Fibroblast of villous mesenchyme (primary cell): ENCODE data around the gene SERPINA5. TPM values are rescaled to one million over a fixed set of nuclear protein-coding genes. Genes with fewer than 3 reads are reported as not detected.

ENCODE experiments used
- DNase-seq: peaks from one replicate; pipeline ENCODE4 v3.0.0-alpha.2; 2010; ENCODE audit warnings: low read depth
- H3K4me3 ChIP-seq: 2 replicates; pipeline ENCODE4 v1.5.1; 2011; ENCODE audit warnings: low read depth, mild to moderate bottlenecking, low read length
- CTCF ChIP-seq: IDR thresholded peaks from 2 replicates; pipeline ENCODE4 v1.5.1; 2012; ENCODE audit warnings: low read depth, mild to moderate bottlenecking, low read length; ENCODE audit not compliant: insufficient read depth
- total RNA-seq: library from RNA; depleted of rRNA; stranded (reverse); fragments of >200 nt; gene quantifications from 2 replicates; pipeline ENCODE4 v1.2.3, GENCODE V29; 2012

SERPINA5 gene
- total RNA-seq, 1 donor, result not detected

- TF ChIP-seq CTCF, result no peak
- DNase-seq, result no peak
- H3K4me3 ChIP-seq, result no peak overlapping the region
These were observed 12.7 kb downstream of the SERPINA5 start for GRCh38 chr14:94593749-94594431.

- TF ChIP-seq CTCF, result no peak
- H3K4me3 ChIP-seq, result no peak overlapping the region
- DNase-seq, result no peak
These were observed 13.2 kb downstream of the SERPINA5 start for GRCh38 chr14:94594441-94594840.

GRCh38 chr14:94595912-94596311 lies 14.7 kb downstream of the SERPINA5 start:
- no peak overlapping the region for H3K4me3 ChIP-seq
- no peak for DNase-seq
- no peak for TF ChIP-seq CTCF

GRCh38 chr14:94596361-94596760 lies 15.1 kb downstream of the SERPINA5 start:
- no peak overlapping the region for H3K4me3 ChIP-seq
- TF ChIP-seq CTCF, result no peak
- no peak for DNase-seq

- no peak for TF ChIP-seq CTCF
- DNase-seq, result no peak
- H3K4me3 ChIP-seq, result no peak overlapping the region
These were observed 16.6 kb downstream of the SERPINA5 start for GRCh38 chr14:94597788-94598187.

- H3K4me3 ChIP-seq, result no peak overlapping the region
- DNase-seq, result no peak
- no peak for TF ChIP-seq CTCF
These were observed 17.2 kb downstream of the SERPINA5 start for GRCh38 chr14:94598506-94598815.

- H3K4me3 ChIP-seq, result no peak overlapping the region
- no peak for TF ChIP-seq CTCF
- peak; percentile 88 for DNase-seq
These were observed 17.8 kb downstream of the SERPINA5 start for GRCh38 chr14:94598816-94599655.
